SU-DHL-6 (cell line): ENCODE results near the gene HMGB4.

Experiments
- H2AFZ ChIP-seq: fragments of 200-600 bp; sonication (generic); 2 replicates; pipeline ENCODE4 v1.6.1; 2014; ENCODE audit warnings: low read depth, mild to moderate bottlenecking, moderate library complexity, mixed read lengths, antibody characterized with exemption, low read length; ENCODE audit not compliant: severe bottlenecking
- H3F3A ChIP-seq: fragments of 200-600 bp; shearing (Covaris generic); 2 replicates; pipeline ENCODE4 v1.6.0; 2016; ENCODE audit warnings: antibody characterized with exemption, mild to moderate bottlenecking; ENCODE audit not compliant: insufficient read depth
- H3K27ac ChIP-seq: fragments of 200-600 bp; sonication (generic); 2 replicates; pipeline ENCODE4 v1.5.1; 2016; ENCODE audit warnings: low read depth, mild to moderate bottlenecking, low read length, moderate library complexity, mixed read lengths
- H3K27me3 ChIP-seq: fragments of 200-600 bp; sonication (generic), shearing (Covaris generic); 2 replicates; pipeline ENCODE4 v1.6.0; 2014; ENCODE audit warnings: mild to moderate bottlenecking, low read length
- H3K36me3 ChIP-seq: fragments of 200-600 bp; sonication (generic); 2 replicates; pipeline ENCODE4 v1.6.1; 2014; ENCODE audit warnings: mild to moderate bottlenecking, low read length, mixed read lengths
- H3K4me2 ChIP-seq: fragments of 300-600, 200-600 bp; shearing (Covaris generic), sonication (generic); 2 replicates; pipeline ENCODE4 v1.6.0; 2014; ENCODE audit warnings: low read length, low read depth, mild to moderate bottlenecking; ENCODE audit not compliant: poor library complexity, severe bottlenecking
- H3K4me3 ChIP-seq: fragments of 200-600 bp; sonication (generic); 2 replicates; pipeline ENCODE4 v1.5.1; 2014; ENCODE audit warnings: antibody characterized with exemption, low read length, mild to moderate bottlenecking, mixed read lengths; ENCODE audit not compliant: insufficient read depth, poor library complexity, severe bottlenecking
- H3K79me2 ChIP-seq: fragments of 200-600 bp; sonication (generic); 2 replicates; pipeline ENCODE4 v1.6.1; 2014; ENCODE audit warnings: mild to moderate bottlenecking, low read length, moderate library complexity; ENCODE audit not compliant: insufficient read depth
- H3K9ac ChIP-seq: fragments of 200-600 bp; sonication (generic); 2 replicates; pipeline ENCODE4 v1.7.0; 2014; ENCODE audit warnings: mild to moderate bottlenecking, low read length
- H3K9me2 ChIP-seq: fragments of 200-600 bp; sonication (generic); replicated peaks from 2 replicates; pipeline ENCODE4 v1.6.1; 2014; ENCODE audit warnings: low read length; ENCODE audit not compliant: insufficient read depth
- H3K9me3 ChIP-seq: fragments of 200-600 bp; sonication (generic); 2 replicates; pipeline ENCODE4 v1.6.1; 2014; ENCODE audit warnings: low read length, mixed read lengths; ENCODE audit not compliant: insufficient read depth
- H4K20me1 ChIP-seq: fragments of 200-600 bp; sonication (generic); 2 replicates; pipeline ENCODE4 v1.6.1; 2014; ENCODE audit warnings: low read depth, mild to moderate bottlenecking, antibody characterized with exemption, low read length, moderate library complexity, mixed read lengths
- CTCF ChIP-seq: fragments of 200-600 bp; sonication (generic); IDR thresholded peaks from one replicate; pipeline ENCODE4 v1.5.1; 2017; ENCODE audit warnings: antibody characterized with exemption, mild to moderate bottlenecking, low read length, moderate library complexity; ENCODE audit not compliant: insufficient read depth, poor library complexity, severe bottlenecking
- EZH2phosphoT487 ChIP-seq: fragments of 200-600 bp; sonication (generic), shearing (Covaris generic); conservative IDR thresholded peaks from 2 replicates; pipeline ENCODE4 v1.6.1; 2018; ENCODE audit warnings: mild to moderate bottlenecking, antibody characterized with exemption, low read length, moderate library complexity, mixed read lengths

Gene HMGB4

DNA sequence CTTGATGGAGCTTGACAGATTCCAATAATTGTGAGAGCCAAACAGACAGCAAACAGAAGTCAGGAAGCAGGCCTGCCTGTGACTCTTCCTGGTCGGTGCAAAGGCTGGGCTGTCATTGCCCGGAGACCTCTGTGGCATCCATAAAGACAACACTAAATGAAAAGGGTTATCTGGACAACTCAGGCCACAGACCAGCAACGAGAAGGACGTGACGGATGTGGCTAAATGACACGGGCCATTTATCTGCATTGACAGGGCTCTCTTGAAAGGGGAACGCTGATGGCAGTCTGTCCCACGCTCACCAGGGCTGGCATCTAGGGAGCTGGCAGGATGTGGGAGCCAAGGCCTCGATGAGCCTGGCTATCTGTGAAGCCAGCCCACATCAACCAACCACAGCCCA lies 35.0 kb downstream of the HMGB4 start:
- TF ChIP-seq EZH2phosphoT487 (no peak), CTCF (no peak)
- Histone ChIP-seq H3K9ac (no peak overlapping the region), H3K4me2 (no peak overlapping the region), H4K20me1 (no peaks in the 10 kb centered on the region), H3K27ac (no peak overlapping the region), H3K4me3 (no peak overlapping the region), H3K79me2 (no peaks in the 10 kb centered on the region), H3K9me3 (no peaks in the 10 kb centered on the region), H3F3A (no peaks in the 10 kb centered on the region), H2AFZ (no peak overlapping the region), H3K36me3 (no peaks in the 10 kb centered on the region), H3K27me3 (no peaks in the 10 kb centered on the region), H3K9me2 (no peaks in the 10 kb centered on the region)

DNA sequence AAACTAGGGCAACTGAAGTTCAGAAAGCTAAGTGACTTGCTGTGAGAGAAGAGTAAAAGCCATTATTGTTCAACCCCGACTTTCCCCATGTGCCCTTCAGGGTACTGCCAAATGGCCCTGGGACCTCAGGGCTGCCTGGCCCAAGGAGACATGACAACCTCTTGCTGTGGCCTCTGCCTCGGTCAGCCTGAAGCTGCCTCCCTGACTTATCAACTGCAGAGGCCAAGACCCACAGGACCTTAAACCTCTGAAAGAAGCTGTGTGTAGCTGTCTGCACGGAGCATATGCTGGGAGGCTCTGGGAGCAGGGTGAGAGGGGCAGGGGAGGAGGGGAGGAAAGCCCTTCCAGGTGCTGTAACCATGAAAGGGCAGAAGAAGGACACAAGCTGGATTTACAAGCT lies 35.9 kb downstream of the HMGB4 start:
- Histone ChIP-seq H3F3A (no peaks in the 10 kb centered on the region), H2AFZ (no peak overlapping the region), H3K79me2 (no peaks in the 10 kb centered on the region), H3K27me3 (no peaks in the 10 kb centered on the region), H3K27ac (no peak overlapping the region), H3K4me3 (no peak overlapping the region), H3K9me2 (no peaks in the 10 kb centered on the region), H3K9me3 (no peaks in the 10 kb centered on the region), H3K4me2 (no peak overlapping the region), H3K36me3 (no peaks in the 10 kb centered on the region), H4K20me1 (no peaks in the 10 kb centered on the region), H3K9ac (no peak overlapping the region)
- TF ChIP-seq EZH2phosphoT487 (no peak), CTCF (no peak)

GRCh38 chr1:33902486-33903209 lies 38.8 kb downstream of the HMGB4 start:
- no peak overlapping the region for H3K27ac ChIP-seq
- no peak for TF ChIP-seq EZH2phosphoT487

DNA sequence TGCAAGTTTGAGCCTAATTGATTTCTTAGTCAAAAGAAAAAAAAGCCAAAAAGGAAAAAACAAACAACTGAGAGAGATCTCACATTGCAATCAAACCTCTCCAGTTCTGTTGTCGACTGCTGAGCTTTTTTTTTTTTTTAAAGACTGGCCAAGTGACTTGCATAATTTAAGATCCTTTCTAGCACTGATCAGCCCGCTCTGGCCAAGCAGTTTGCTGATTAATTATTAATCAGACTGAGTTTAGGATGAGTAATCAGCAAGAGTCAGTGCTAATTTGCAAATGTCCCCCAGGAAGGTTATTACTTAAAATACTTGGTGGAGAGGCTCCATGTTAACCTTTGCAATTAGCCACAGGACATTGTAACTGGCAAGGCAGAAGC lies 39.3 kb downstream of the HMGB4 start:
- Histone ChIP-seq H3K9ac (no peak overlapping the region), H3K27me3 (no peaks in the 10 kb centered on the region), H3K4me3 (no peak overlapping the region), H4K20me1 (no peaks in the 10 kb centered on the region), H2AFZ (no peak overlapping the region), H3K9me2 (no peaks in the 10 kb centered on the region), H3F3A (no peaks in the 10 kb centered on the region), H3K36me3 (no peaks in the 10 kb centered on the region), H3K9me3 (no peaks in the 10 kb centered on the region), H3K79me2 (no peaks in the 10 kb centered on the region), H3K27ac (no peak overlapping the region), H3K4me2 (no peak overlapping the region)
- TF ChIP-seq EZH2phosphoT487 (no peak), CTCF (no peak)

More at GRCh38 chr1:33902486-33903209, 38.8 kb downstream of the HMGB4 start:
- Histone ChIP-seq H3K4me3 (no peak overlapping the region), H4K20me1 (no peaks in the 10 kb centered on the region), H3K27me3 (no peaks in the 10 kb centered on the region), H2AFZ (no peak overlapping the region), H3K9ac (no peak overlapping the region), H3K9me2 (no peaks in the 10 kb centered on the region), H3K4me2 (no peak overlapping the region), H3K36me3 (no peaks in the 10 kb centered on the region), H3F3A (no peaks in the 10 kb centered on the region), H3K9me3 (no peaks in the 10 kb centered on the region), H3K79me2 (no peaks in the 10 kb centered on the region)
